Endothelial cell of umbilical vein (primary cell): ENCODE data around the gene SLC44A5. TPM values are rescaled to one million over a fixed set of nuclear protein-coding genes. Genes with fewer than 3 reads are reported as not detected.

Source experiments
- BruUV-seq: library from RNA; stranded (reverse); fragments of 400-500 nt; replicated peaks from 2 replicates; lab custom pipeline; 2021; lab: Mats Ljungman, UMichigan
- CTCF ChIA-PET: fragments of 300-600, 350-600 bp; sonication (Branson Sonifier 250); formaldehyde crosslinking; loops from one replicate; lab custom pipeline; 2021; ENCODE audit warnings: antibody characterized with exemption, inconsistent platforms; lab: Charles Lee
- POLR2A ChIA-PET: fragments of 300-600, 350-600 bp; sonication (Branson Sonifier 250); formaldehyde crosslinking; loops from one replicate; lab custom pipeline; 2021; ENCODE audit warnings: antibody characterized with exemption, inconsistent platforms; lab: Charles Lee
- DNase-seq: peaks from one replicate; pipeline ENCODE4 v3.0.0-alpha.2; 2011; ENCODE audit warnings: low read depth, low spot score
- FAIRE-seq: peaks from 2 replicates; lab custom pipeline; 2011; peaks lifted over from hg19 to GRCh38; lab: Jason Lieb, UNC
- H2AFZ ChIP-seq: 2 replicates; pipeline ENCODE4 v1.6.0; 2012; ENCODE audit warnings: low read depth, low read length, control low read depth, inconsistent platforms
- H3K27ac ChIP-seq: 2 replicates; pipeline ENCODE4 v1.5.1; 2011; ENCODE audit warnings: low read depth, mild to moderate bottlenecking, control low read depth, low read length, moderate library complexity; ENCODE audit not compliant: insufficient read depth
- H3K27me3 ChIP-seq, 2 experiments: 2 replicates each; pipeline versions ENCODE4 v1.6.0 to v1.6.1; 2011; ENCODE audit warnings: low read length in 2 of 2, mixed read lengths in 1 of 2; ENCODE audit not compliant: control insufficient read depth in 2 of 2, insufficient read depth in 2 of 2
- H3K36me3 ChIP-seq, 2 experiments: 2 replicates in 1 of 2; 3 replicates in 1 of 2; pipeline ENCODE4 v1.5.1; 2011; ENCODE audit warnings: low read length in 2 of 2, mild to moderate bottlenecking in 1 of 2, moderate library complexity in 1 of 2; ENCODE audit not compliant: control insufficient read depth in 2 of 2, insufficient read depth in 2 of 2; ENCODE audit errors: extremely low read depth in 1 of 2
- H3K4me1 ChIP-seq: 3 replicates; pipeline ENCODE4 v1.5.1; 2011; ENCODE audit warnings: mild to moderate bottlenecking, low read length; ENCODE audit not compliant: control insufficient read depth, insufficient read depth; ENCODE audit errors: extremely low read depth
- H3K4me2 ChIP-seq: 2 replicates; pipeline ENCODE4 v1.6.1; 2011; ENCODE audit warnings: low read length, control low read depth, mixed read lengths; ENCODE audit not compliant: insufficient read depth
- H3K4me3 ChIP-seq, 3 experiments: fragments of 200-600 bp in 1 of 3; sonication (generic), shearing (Covaris generic) in 1 of 3; replicated peaks in 1 of 3; 2 replicates each; pipeline ENCODE4 v1.5.1; 2011 to 2016; ENCODE audit warnings: control low read depth in 3 of 3, low read length in 3 of 3, mild to moderate bottlenecking in 2 of 3, inconsistent platforms in 1 of 3, low read depth in 1 of 3, moderate library complexity in 1 of 3; ENCODE audit not compliant: insufficient read depth in 1 of 3
- H3K79me2 ChIP-seq: 2 replicates; pipeline ENCODE4 v1.6.0; 2012; ENCODE audit warnings: low read length, inconsistent platforms; ENCODE audit not compliant: control insufficient read depth, insufficient read depth
- H3K9ac ChIP-seq: replicated peaks from 2 replicates; pipeline ENCODE3; 2011; ENCODE audit warnings: low read length, control low read depth; ENCODE audit not compliant: insufficient read depth; ENCODE audit errors: extremely low read depth
- H3K9me1 ChIP-seq: replicated peaks from 3 replicates; pipeline ENCODE4 v1.6.0; 2011; ENCODE audit warnings: mild to moderate bottlenecking, low read length; ENCODE audit not compliant: control insufficient read depth, insufficient read depth; ENCODE audit errors: extremely low read depth
- H3K9me3 ChIP-seq: replicated peaks from 2 replicates; pipeline ENCODE4 v1.5.1; 2012; ENCODE audit warnings: low read length, inconsistent platforms; ENCODE audit not compliant: control insufficient read depth, insufficient read depth
- H4K20me1 ChIP-seq: replicated peaks from 2 replicates; pipeline ENCODE3; 2011; ENCODE audit warnings: mild to moderate bottlenecking, low read length; ENCODE audit not compliant: control insufficient read depth, insufficient read depth; ENCODE audit errors: extremely low read depth
- CTCF ChIP-seq, 2 donors: IDR thresholded peaks; 1 replicate in 1 of 2; 2 replicates in 1 of 2; pipeline ENCODE4 v1.5.1; 2011; ENCODE audit warnings: low read length in 2 of 2, mild to moderate bottlenecking in 2 of 2, moderate library complexity in 2 of 2, control low read depth in 1 of 2, inconsistent platforms in 1 of 2, low read depth in 1 of 2; ENCODE audit not compliant: insufficient read depth in 1 of 2; ENCODE audit errors: extremely low read depth in 1 of 2
- EZH2 ChIP-seq: IDR thresholded peaks from 2 replicates; pipeline ENCODE4 v1.6.1; 2012; ENCODE audit warnings: borderline replicate concordance, low read depth, mild to moderate bottlenecking, moderate library complexity, low read length, inconsistent platforms; ENCODE audit not compliant: severe bottlenecking
- FOS ChIP-seq: IDR thresholded peaks from 2 replicates; pipeline ENCODE4 v1.6.1; 2011; ENCODE audit warnings: mild to moderate bottlenecking, low read length, moderate library complexity, borderline replicate concordance; ENCODE audit not compliant: insufficient read depth
- JUN ChIP-seq: IDR thresholded peaks from 2 replicates; pipeline ENCODE4 v1.6.1; 2011; ENCODE audit warnings: borderline replicate concordance, low read depth; ENCODE audit not compliant: insufficient read length, insufficient read depth
- MYC ChIP-seq: IDR thresholded peaks from one replicate; pipeline ENCODE4 v1.6.1; 2011; ENCODE audit warnings: mild to moderate bottlenecking, low read depth, low read length
- dilution Hi-C: fragments of 300-500 bp; cut with MboI; formaldehyde crosslinking; loops from one replicate; pipeline ENCODE4 v1.15.0; 2019; ENCODE audit warnings: low sequenced_read_pairs; ENCODE audit not compliant: extremely low pct_ligation_motif_present
- intact Hi-C: fragments of 100-400 bp; cut with micrococcal nuclease; formaldehyde crosslinking; loops from one replicate; pipeline ENCODE4 v1.10.0; 2022
- polyA plus RNA-seq, 4 experiments: library from polyadenylated mRNA; depleted of rRNA in 3 of 4; stranded (reverse) in 3 of 4; unstranded in 1 of 4; fragments of >200 nt; gene quantifications; 2 replicates each; pipeline versions ENCODE4 v1.2.1 to v1.2.3, GENCODE V29; 2011 to 2012; ENCODE audit warnings: missing spikeins in 1 of 4
- total RNA-seq: library from RNA; stranded (reverse); gene quantifications from 2 replicates; pipeline ENCODE4 v1.2.3, GENCODE V29; 2021

The SLC44A5 gene
- total and polyA plus RNA-seq, 2 donors (not counting 3 experiments of a cell fraction or from before 2014, with no cell fraction given): 1.6 to 3.2 TPM

- Histone ChIP-seq H3K9me3 (no peaks in the 10 kb centered on the region), H3K9me1 (no peaks in the 10 kb centered on the region), H3K4me1 (peaks cover 4% of the 10 kb centered on the region), H3K27me3 (no peaks in the 10 kb centered on the region), H3K27ac (no peak overlapping the region), H3K79me2 (no peaks in the 10 kb centered on the region), H3K9ac (no peak overlapping the region), H4K20me1 (no peaks in the 10 kb centered on the region), H3K4me2 (no peak overlapping the region), H3K36me3 (no peaks in the 10 kb centered on the region), H3K4me3 (no peak overlapping the region), H2AFZ (no peak overlapping the region)
- no TSS peak for BruUV-seq
- CTCF ChIA-PET: interaction anchor here (1.1 to 1.7 kb wide), 2 partner anchors 9 to 59 kb away, joined by 3 to 5 read pairs; no protein-coding TSS in a partner anchor
- dilution Hi-C loops: no loop called here
- intact Hi-C loops: no loop called here
- no peak for TF ChIP-seq MYC
- TF ChIP-seq CTCF (IDR thresholded peaks at IDR 0.05; ENCODE audit: extremely low read depth in 1 of 2, insufficient read depth in 1 of 2, low read depth in 1 of 2, low read length in 2 of 2): no peak
- POLR2A ChIA-PET: no interaction called here
- DNase-seq (no peak), FAIRE-seq (no peak)
These were observed 399.3 kb downstream of the SLC44A5 start for GRCh38 chr1:75211648-75212047.

GRCh38 chr1:75208862-75209261 lies 402.1 kb downstream of the SLC44A5 start:
- H3K9me3 ChIP-seq: no peaks in the 10 kb centered on the region
- no peaks in the 10 kb centered on the region for H3K79me2 ChIP-seq
- H3K4me1 ChIP-seq: peaks cover 4% of the 10 kb centered on the region
- ChIA-PET CTCF (interaction anchor here (1.6 to 5.4 kb wide), 3 partner anchors 24 to 442 kb away, joined by 3 to 47 read pairs (median 10); no protein-coding TSS in a partner anchor), POLR2A (no interaction called here)
- dilution Hi-C loops (no loop called here), intact Hi-C loops (no loop called here)
- TF ChIP-seq EZH2 (no peak), JUN (peak; percentile 81), FOS (peak; percentile 37)
- H3K9me1 ChIP-seq: no peaks in the 10 kb centered on the region
- H3K4me3 ChIP-seq: no peak overlapping the region
- peak overlapping the region; percentile 16 for H3K4me2 ChIP-seq
- no peaks in the 10 kb centered on the region for H4K20me1 ChIP-seq
- H3K27me3 ChIP-seq: no peaks in the 10 kb centered on the region
- DNase-seq (peak; percentile 77), FAIRE-seq (peak; percentile 73)
- no peak overlapping the region for H2AFZ ChIP-seq
- no peak overlapping the region for H3K27ac ChIP-seq
- BruUV-seq: no TSS peak
- no peak overlapping the region for H3K9ac ChIP-seq
- no peaks in the 10 kb centered on the region for H3K36me3 ChIP-seq
